GM12865 (cell line): ENCODE results near the gene FAM180B.

ENCODE experiments used
- DNase-seq: peaks from one replicate; pipeline ENCODE4 v3.0.0; 2010; ENCODE audit warnings: low read depth
- H3K4me3 ChIP-seq: 2 replicates; pipeline ENCODE4 v1.5.1; 2011; ENCODE audit warnings: mild to moderate bottlenecking, low read depth, low read length, control low read depth
- CTCF ChIP-seq: IDR thresholded peaks from 2 replicates; pipeline ENCODE4 v1.5.1; 2011; ENCODE audit warnings: low read length, control low read depth, low read depth, inconsistent platforms; ENCODE audit not compliant: insufficient read depth; ENCODE audit errors: missing control alignments

The FAM180B gene

GRCh38 chr11:47595029-47595428 is 8.6 kb downstream of the FAM180B start:
- no peak for TF ChIP-seq CTCF
- no peak for DNase-seq
- H3K4me3 ChIP-seq: no peak overlapping the region

- no peak for TF ChIP-seq CTCF
- no peak for DNase-seq
Measured at GRCh38 chr11:47595967-47596366, 9.5 kb downstream of the FAM180B start.

GRCh38 chr11:47599902-47600301 is 13.4 kb downstream of the FAM180B start:
- no peak overlapping the region for H3K4me3 ChIP-seq
- DNase-seq: no peak
- no peak for TF ChIP-seq CTCF

More at GRCh38 chr11:47595967-47596366, 9.5 kb downstream of the FAM180B start:
- H3K4me3 ChIP-seq: no peak overlapping the region

GRCh38 chr11:47603295-47603694 is 16.8 kb downstream of the FAM180B start:
- H3K4me3 ChIP-seq: no peak overlapping the region
- TF ChIP-seq CTCF: no peak
- no peak for DNase-seq

GRCh38 chr11:47605921-47606320 is 19.4 kb downstream of the FAM180B start:
- H3K4me3 ChIP-seq: no peak overlapping the region
- no peak for TF ChIP-seq CTCF
- no peak for DNase-seq

- TF ChIP-seq CTCF: no peak
- DNase-seq: peak; percentile 25
- no peak overlapping the region for H3K4me3 ChIP-seq
Measured at GRCh38 chr11:47606731-47607130, 20.3 kb downstream of the FAM180B start.

- TF ChIP-seq CTCF: no peak
- H3K4me3 ChIP-seq: no peak overlapping the region
- DNase-seq: no peak
Measured at GRCh38 chr11:47607380-47607779, 20.9 kb downstream of the FAM180B start.
